ENCODE data around the gene MLLT1. TPM values are rescaled to one million over a fixed set of nuclear protein-coding genes. Genes with fewer than 3 reads are reported as not detected.

The MLLT1 gene
- total RNA-seq, 2 experiments from 2014 or later: 40.5 to 47.1 TPM

- Mint-ChIP-seq H3K4me3 (no peak overlapping the region), H3K36me3 (no peaks in the 10 kb centered on the region), H3K9me3 (ENCODE audit: low read depth) (no peaks in the 10 kb centered on the region), H3K27me3 (peaks cover 43% of the 10 kb centered on the region), H3K4me1 (no peaks in the 10 kb centered on the region), H3K27ac (no peak overlapping the region)
- CTCF ChIA-PET: no interaction called here
- ATAC-seq (no peak), DNase-seq (no peak)
Measured at GRCh38 chr19:6172074-6172863, 107.5 kb downstream of the MLLT1 start.

GRCh38 chr19:6167115-6167514 is 112.7 kb downstream of the MLLT1 start:
- Mint-ChIP-seq H3K27ac (no peak overlapping the region), H3K36me3 (no peaks in the 10 kb centered on the region), H3K4me1 (peaks cover 5% of the 10 kb centered on the region), H3K9me3 (ENCODE audit: low read depth) (no peaks in the 10 kb centered on the region), H3K4me3 (no peak overlapping the region), H3K27me3 (peaks cover 30% of the 10 kb centered on the region)
- ATAC-seq (no peak), DNase-seq (no peak)
- CTCF ChIA-PET: interaction anchor here (1.0 to 1.4 kb wide), 3 partner anchors 11 to 181 kb away, joined by 3 to 5 read pairs (median 3); no protein-coding TSS in a partner anchor

- no peak overlapping the region for H3K4me3 Mint-ChIP-seq
- H3K4me1 Mint-ChIP-seq: peaks cover 12% of the 10 kb centered on the region
- H3K27me3 Mint-ChIP-seq: peaks cover 12% of the 10 kb centered on the region
- no peak for ATAC-seq
- H3K36me3 Mint-ChIP-seq: peaks cover 3% of the 10 kb centered on the region
- no peak for DNase-seq
- CTCF ChIA-PET: interaction anchor here (1.0 to 1.4 kb wide), 3 partner anchors 9 to 39 kb away, joined by 3 to 4 read pairs (median 3); no protein-coding TSS in a partner anchor
- no peaks in the 10 kb centered on the region for H3K9me3 Mint-ChIP-seq (ENCODE audit: low read depth)
- H3K27ac Mint-ChIP-seq: no peak overlapping the region
Measured at GRCh38 chr19:6164906-6165531, 114.8 kb downstream of the MLLT1 start.

GRCh38 chr19:6161271-6161850 is 118.4 kb downstream of the MLLT1 start:
- peaks cover 2% of the 10 kb centered on the region for H3K9me3 Mint-ChIP-seq (ENCODE audit: low read depth)
- no peak overlapping the region for H3K4me3 Mint-ChIP-seq
- peak; percentile 84 for DNase-seq
- H3K4me1 Mint-ChIP-seq: peaks cover 12% of the 10 kb centered on the region
- H3K27ac Mint-ChIP-seq: peak overlapping the region; percentile 57
- peak; percentile 87 for ATAC-seq
- peaks cover 3% of the 10 kb centered on the region for H3K36me3 Mint-ChIP-seq
- peaks cover 6% of the 10 kb centered on the region for H3K27me3 Mint-ChIP-seq
- CTCF ChIA-PET: no interaction called here

Other genes with a start within 250 kb of the MLLT1 start
- gene RFX2, start 169.5 kb downstream of the MLLT1 start, total RNA-seq: 10 to 100 TPM in 1 of 2 experiments, 1 to 10 TPM in 1; 9.8 to 11.7 TPM
- not detected for gene ACSBG2, start 144.3 kb downstream of the MLLT1 start, total RNA-seq
- under 1 TPM in 1 of 2 experiments, not detected in 1; 0.26 TPM for gene ACER1, start 53.6 kb upstream of the MLLT1 start, total RNA-seq
- gene CLPP, start 81.6 kb upstream of the MLLT1 start, total RNA-seq: 100 to 1,000 TPM; 141 to 145 TPM
- gene ALKBH7, start 92.8 kb upstream of the MLLT1 start, total RNA-seq: 10 to 100 TPM; 31.9 to 45.8 TPM
- 1 to 10 TPM; 1.8 to 2.6 TPM for gene PSPN, start 96.0 kb upstream of the MLLT1 start, total RNA-seq
- gene GTF2F1, start 113.2 kb upstream of the MLLT1 start, total RNA-seq: 10 to 100 TPM; 64.7 to 77.4 TPM
- 100 to 1,000 TPM; 341 to 364 TPM for gene KHSRP, start 144.8 kb upstream of the MLLT1 start, total RNA-seq
- gene SLC25A41, start 153.8 kb upstream of the MLLT1 start, total RNA-seq: under 1 TPM; 0.44 to 0.52 TPM
- 10 to 100 TPM; 25.2 to 27.9 TPM for gene SLC25A23, start 179.8 kb upstream of the MLLT1 start, total RNA-seq
- gene CRB3, start 184.3 kb upstream of the MLLT1 start, total RNA-seq: under 1 TPM; 0.45 to 0.55 TPM
- gene DENND1C, start 201.8 kb upstream of the MLLT1 start, total RNA-seq: 100 to 1,000 TPM; 100 to 113 TPM
- 1 to 10 TPM; 7.5 to 8.1 TPM for gene TUBB4A, start 222.3 kb upstream of the MLLT1 start, total RNA-seq